ENCODE results near the gene PRKCH.

The PRKCH gene

DNA sequence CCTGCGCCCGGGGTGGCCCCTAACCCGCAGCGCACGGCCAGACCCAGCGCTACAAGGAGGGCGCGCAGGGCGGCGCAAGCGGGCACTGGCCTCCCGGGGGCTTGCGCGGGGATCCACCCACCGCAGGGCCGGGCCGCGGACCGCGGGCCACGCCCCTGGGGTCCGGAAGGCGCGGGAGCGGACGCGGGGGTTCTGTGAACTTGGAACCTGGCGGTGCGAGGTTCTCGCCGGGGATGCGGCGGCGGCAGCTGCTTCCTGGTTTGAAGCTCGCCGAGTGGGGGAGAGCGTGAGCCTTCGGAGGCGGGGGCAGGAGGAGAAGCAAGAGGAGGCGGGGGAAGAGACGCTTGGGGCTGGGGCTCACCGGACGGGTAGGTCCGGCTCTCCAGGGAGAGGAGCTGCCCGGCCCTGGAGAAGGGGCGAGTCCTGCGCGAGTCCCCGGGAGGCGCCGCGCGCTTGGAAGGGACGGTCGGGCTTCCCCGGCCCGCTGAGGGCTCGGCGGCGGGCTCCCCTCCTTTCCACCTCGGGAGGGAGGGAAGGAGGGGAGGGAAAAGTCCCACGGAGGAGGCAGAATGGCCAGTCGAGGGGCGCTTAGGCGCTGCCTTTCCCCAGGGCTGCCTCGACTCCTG, at the start of gene PRKCH:
PRKCH (plus strand) TSS at position 195 of the 626 bp plus-strand sequence. CDS start 523 bp downstream, outside the sequence.
- no peak for TF ChIP-seq MYC (IDR thresholded peaks at IDR 0.05; ENCODE audit: low read depth, low read length)
- TF ChIP-seq, protein P1, sequence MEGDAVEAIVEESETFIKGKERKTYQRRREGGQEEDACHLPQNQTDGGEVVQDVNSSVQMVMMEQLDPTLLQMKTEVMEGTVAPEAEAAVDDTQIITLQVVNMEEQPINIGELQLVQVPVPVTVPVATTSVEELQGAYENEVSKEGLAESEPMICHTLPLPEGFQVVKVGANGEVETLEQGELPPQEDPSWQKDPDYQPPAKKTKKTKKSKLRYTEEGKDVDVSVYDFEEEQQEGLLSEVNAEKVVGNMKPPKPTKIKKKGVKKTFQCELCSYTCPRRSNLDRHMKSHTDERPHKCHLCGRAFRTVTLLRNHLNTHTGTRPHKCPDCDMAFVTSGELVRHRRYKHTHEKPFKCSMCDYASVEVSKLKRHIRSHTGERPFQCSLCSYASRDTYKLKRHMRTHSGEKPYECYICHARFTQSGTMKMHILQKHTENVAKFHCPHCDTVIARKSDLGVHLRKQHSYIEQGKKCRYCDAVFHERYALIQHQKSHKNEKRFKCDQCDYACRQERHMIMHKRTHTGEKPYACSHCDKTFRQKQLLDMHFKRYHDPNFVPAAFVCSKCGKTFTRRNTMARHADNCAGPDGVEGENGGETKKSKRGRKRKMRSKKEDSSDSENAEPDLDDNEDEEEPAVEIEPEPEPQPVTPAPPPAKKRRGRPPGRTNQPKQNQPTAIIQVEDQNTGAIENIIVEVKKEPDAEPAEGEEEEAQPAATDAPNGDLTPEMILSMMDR (IDR thresholded peaks at IDR 0.05; ENCODE audit: low read depth, low read length), result no peak
- TF ChIP-seq POLR2A (IDR thresholded peaks at IDR 0.05; ENCODE audit: extremely low read depth, insufficient read length), result no peak
- TF ChIP-seq MAX (IDR thresholded peaks at IDR 0.05; ENCODE audit: low read depth, low read length), result no peak
- no peak for DNase-seq (ENCODE audit: low read depth)
- H3K4me3 ChIP-seq (ENCODE audit: low read depth, low read length), result no peak within 1 kb of the TSS

DNA sequence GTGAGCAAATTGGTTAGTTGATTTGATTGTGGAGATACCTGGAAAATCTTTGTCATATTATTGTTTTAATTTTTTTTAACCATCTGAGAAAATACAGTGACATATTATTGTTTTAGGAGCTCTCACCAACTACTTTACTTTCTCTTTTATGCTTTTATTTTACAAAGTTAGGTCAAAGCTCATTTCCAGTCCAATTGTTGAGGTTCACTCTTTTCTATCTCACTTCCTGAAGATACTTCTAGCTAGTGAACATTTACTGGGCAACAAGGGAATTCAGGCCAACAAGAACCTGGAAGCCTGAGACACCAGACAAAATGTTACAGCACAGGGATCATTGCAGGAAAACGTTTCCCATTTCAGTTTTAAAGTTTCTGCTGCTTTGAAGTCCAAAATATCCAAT, 44.1 kb upstream of the PRKCH start:
- no peak overlapping the region for H3K4me3 ChIP-seq (ENCODE audit: low read depth, low read length)
- no peak for DNase-seq (ENCODE audit: low read depth)
- TF ChIP-seq, protein P1 (IDR thresholded peaks at IDR 0.05; ENCODE audit: low read depth, low read length), result no peak
- no peak for TF ChIP-seq MYC (IDR thresholded peaks at IDR 0.05; ENCODE audit: low read depth, low read length)
- TF ChIP-seq POLR2A (IDR thresholded peaks at IDR 0.05; ENCODE audit: extremely low read depth, insufficient read length), result no peak

GRCh38 chr14:61277784-61278183, 43.6 kb upstream of the PRKCH start:
- H3K4me3 ChIP-seq (ENCODE audit: low read depth, low read length), result no peak overlapping the region
- no peak for DNase-seq (ENCODE audit: low read depth)
- TF ChIP-seq MYC (IDR thresholded peaks at IDR 0.05; ENCODE audit: low read depth, low read length), result no peak
- no peak for TF ChIP-seq POLR2A (IDR thresholded peaks at IDR 0.05; ENCODE audit: extremely low read depth, insufficient read length)
- TF ChIP-seq MAX (IDR thresholded peaks at IDR 0.05; ENCODE audit: low read depth, low read length), result no peak
- TF ChIP-seq, protein P1 (IDR thresholded peaks at IDR 0.05; ENCODE audit: low read depth, low read length), result no peak

DNA sequence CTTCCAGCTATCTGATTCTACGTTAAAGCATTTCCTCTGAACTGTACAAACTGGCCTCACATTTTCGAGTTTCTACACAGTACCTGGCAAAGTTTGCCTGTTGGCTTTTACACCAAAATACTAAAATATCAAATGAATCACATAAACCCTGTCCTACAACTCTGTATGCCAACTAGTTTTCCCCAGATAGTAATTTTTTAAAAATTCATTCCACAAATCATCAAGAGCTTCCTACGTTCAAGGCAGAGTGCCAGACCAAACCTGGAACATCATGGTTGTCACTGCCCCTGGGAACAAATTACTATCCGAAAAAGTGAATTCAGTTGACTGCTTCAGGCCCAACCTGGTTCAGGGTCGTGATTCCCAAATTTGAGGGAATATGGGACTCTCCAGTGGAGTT, 42.3 kb upstream of the PRKCH start:
- no peak for TF ChIP-seq MAX (IDR thresholded peaks at IDR 0.05; ENCODE audit: low read depth, low read length)
- TF ChIP-seq, protein P1 (IDR thresholded peaks at IDR 0.05; ENCODE audit: low read depth, low read length), result no peak
- TF ChIP-seq POLR2A (IDR thresholded peaks at IDR 0.05; ENCODE audit: extremely low read depth, insufficient read length), result no peak
- no peak for TF ChIP-seq MYC (IDR thresholded peaks at IDR 0.05; ENCODE audit: low read depth, low read length)
- H3K4me3 ChIP-seq (ENCODE audit: low read depth, low read length), result no peak overlapping the region
- DNase-seq (ENCODE audit: low read depth), result no peak

GRCh38 chr14:61280092-61280525, 41.3 kb upstream of the PRKCH start:
- H3K4me3 ChIP-seq (ENCODE audit: low read depth, low read length), result no peak overlapping the region
- TF ChIP-seq MAX (IDR thresholded peaks at IDR 0.05; ENCODE audit: low read depth, low read length), result no peak
- TF ChIP-seq, protein P1 (IDR thresholded peaks at IDR 0.05; ENCODE audit: low read depth, low read length), result no peak
- no peak for TF ChIP-seq POLR2A (IDR thresholded peaks at IDR 0.05; ENCODE audit: extremely low read depth, insufficient read length)
- no peak for TF ChIP-seq MYC (IDR thresholded peaks at IDR 0.05; ENCODE audit: low read depth, low read length)

More at GRCh38 chr14:61280092-61280525, 41.3 kb upstream of the PRKCH start:
- no peak for DNase-seq (ENCODE audit: low read depth)

Measured in NB4 (cell line).